Measurements from ENCODE around the gene PPP1R9A. TPM values are rescaled to one million over a fixed set of nuclear protein-coding genes. Genes with fewer than 3 reads are reported as not detected.

PPP1R9A gene
- total and polyA plus RNA-seq, 10 of the 15 experiments (the other 5 are each of a cell fraction or from before 2014, with no cell fraction given) = 0.04 to 0.12 TPM; not detected in 8

GRCh38 chr7:95251966-95252365 lies 344.6 kb downstream of the PPP1R9A start:
- Histone ChIP-seq H4K20me1 (ENCODE audit: control insufficient read depth, insufficient read depth) (no peaks in the 10 kb centered on the region), H3K79me2 (ENCODE audit: control insufficient read depth, insufficient read depth, low read length) (no peaks in the 10 kb centered on the region), H3K4me3 (no peak overlapping the region), H3K36me3 (ENCODE audit: control insufficient read depth in 2 of 2, insufficient read depth in 2 of 2, low read length in 1 of 2) (no peaks in the 10 kb centered on the region), H3K27me3 (replicated peaks in 1 of 2; ENCODE audit: control insufficient read depth in 2 of 2, insufficient read depth in 2 of 2, low read length in 1 of 2) (no peaks in the 10 kb centered on the region), H2AFZ (ENCODE audit: control insufficient read depth, low read depth, low read length) (no peak overlapping the region), H3K9me3 (replicated peaks; ENCODE audit: control insufficient read depth, insufficient read depth, low read length) (no peaks in the 10 kb centered on the region), H3K4me1 (ENCODE audit: control insufficient read depth, insufficient read depth, low read length) (no peaks in the 10 kb centered on the region), H3K9ac (ENCODE audit: control insufficient read depth, insufficient read depth, low read length) (no peak overlapping the region), H3K4me2 (ENCODE audit: control insufficient read depth, insufficient read depth) (no peak overlapping the region), H3K27ac (ENCODE audit: control insufficient read depth, insufficient read depth) (no peak overlapping the region)
- ATAC-seq (no peak), FAIRE-seq (no peak), DNase-seq (ENCODE audit: low read depth, low spot score) (no peak)
- ChIA-PET SMC1A (ENCODE audit: uncharacterized antibody, unreplicated experiment) (interaction anchor here (1.0 to 6.3 kb wide), 3 partner anchors 14 to 438 kb away, joined by 4 to 56 read pairs (median 4); no protein-coding TSS in a partner anchor), POLR2A (no interaction called here), CTCF (interaction anchor here (0.6 to 1.3 kb wide), 5 partner anchors 45 to 689 kb away, joined by 3 read pairs; partner anchors contain the start of gene PON1), RAD21 (ENCODE audit: unreplicated experiment) (interaction anchor here (2.1 kb wide), 1 partner anchor 225 kb away, joined by 9 read pairs; no protein-coding TSS in a partner anchor)
- WGBS (ENCODE audit: insufficient coverage, insufficient replicate concordance, low lambda C conversion rate, missing lambda C conversion rate) = 29% methylated on average over 1 of the region's 1 CpG
- TF ChIP-seq RFX5 (IDR thresholded peaks at IDR 0.05; ENCODE audit: low read depth, low read length) = no peak
- TF ChIP-seq, protein P1, sequence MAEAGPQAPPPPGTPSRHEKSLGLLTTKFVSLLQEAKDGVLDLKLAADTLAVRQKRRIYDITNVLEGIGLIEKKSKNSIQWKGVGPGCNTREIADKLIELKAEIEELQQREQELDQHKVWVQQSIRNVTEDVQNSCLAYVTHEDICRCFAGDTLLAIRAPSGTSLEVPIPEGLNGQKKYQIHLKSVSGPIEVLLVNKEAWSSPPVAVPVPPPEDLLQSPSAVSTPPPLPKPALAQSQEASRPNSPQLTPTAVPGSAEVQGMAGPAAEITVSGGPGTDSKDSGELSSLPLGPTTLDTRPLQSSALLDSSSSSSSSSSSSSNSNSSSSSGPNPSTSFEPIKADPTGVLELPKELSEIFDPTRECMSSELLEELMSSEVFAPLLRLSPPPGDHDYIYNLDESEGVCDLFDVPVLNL (IDR thresholded peaks at IDR 0.05; ENCODE audit: low read depth, low read length) = no peak
- no peak for TF ChIP-seq NBN (IDR thresholded peaks at IDR 0.05)
- no peak for TF ChIP-seq NFXL1 (IDR thresholded peaks at IDR 0.05; ENCODE audit: borderline replicate concordance)
- BruUV-seq (replicated peaks) = no TSS peak
- intact Hi-C loops (cut with micrococcal nuclease; ENCODE audit: unreplicated experiment) = no loop called here
- in situ Hi-C loops (cut with MboI) = no loop called here

DNA sequence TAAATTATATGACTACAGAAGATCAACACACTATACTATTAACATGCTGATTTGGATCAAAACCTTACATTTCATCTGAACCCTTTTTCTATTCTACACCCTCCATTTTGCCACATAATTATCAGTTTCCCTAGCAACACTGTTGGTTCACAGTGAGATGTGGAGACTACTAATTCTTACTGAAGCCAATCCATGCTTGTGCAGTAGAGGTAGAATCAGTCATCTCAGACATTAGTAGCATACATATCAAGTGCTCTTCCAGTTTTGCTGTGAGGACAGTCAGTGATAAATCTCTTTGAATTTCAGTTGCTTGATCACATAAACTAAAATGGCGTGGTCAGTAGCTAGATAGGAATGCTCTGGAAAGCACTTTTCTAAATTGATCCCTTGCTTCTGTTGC lies 346.6 kb downstream of the PPP1R9A start:
- no peak for TF ChIP-seq NFIC (IDR thresholded peaks at IDR 0.05; ENCODE audit: low read depth, low read length)
- Histone ChIP-seq H3K9me3 (replicated peaks; ENCODE audit: control insufficient read depth, insufficient read depth, low read length) (no peaks in the 10 kb centered on the region), H4K20me1 (ENCODE audit: control insufficient read depth, insufficient read depth) (no peaks in the 10 kb centered on the region), H3K9ac (ENCODE audit: control insufficient read depth, insufficient read depth, low read length) (no peak overlapping the region), H3K27me3 (replicated peaks in 1 of 2; ENCODE audit: control insufficient read depth in 2 of 2, insufficient read depth in 2 of 2, low read length in 1 of 2) (no peaks in the 10 kb centered on the region), H2AFZ (ENCODE audit: control insufficient read depth, low read depth, low read length) (no peak overlapping the region), H3K4me1 (ENCODE audit: control insufficient read depth, insufficient read depth, low read length) (no peaks in the 10 kb centered on the region), H3K4me2 (ENCODE audit: control insufficient read depth, insufficient read depth) (no peak overlapping the region), H3K36me3 (ENCODE audit: control insufficient read depth in 2 of 2, insufficient read depth in 2 of 2, low read length in 1 of 2) (no peaks in the 10 kb centered on the region), H3K79me2 (ENCODE audit: control insufficient read depth, insufficient read depth, low read length) (no peaks in the 10 kb centered on the region), H3K4me3 (no peak overlapping the region), H3K27ac (ENCODE audit: control insufficient read depth, insufficient read depth) (no peak overlapping the region)
- no peak for DNase-seq (ENCODE audit: low read depth, low spot score)
- ChIA-PET SMC1A (ENCODE audit: uncharacterized antibody, unreplicated experiment) (interaction anchor here (0.5 to 1.8 kb wide), 11 partner anchors 11 to 448 kb away, joined by 3 to 8 read pairs (median 3); no protein-coding TSS in a partner anchor), RAD21 (ENCODE audit: unreplicated experiment) (interaction anchor here (2.2 kb wide), 1 partner anchor 223 kb away, joined by 9 read pairs; no protein-coding TSS in a partner anchor), CTCF (interaction anchor here (0.6 to 1.7 kb wide), 5 partner anchors 15 to 818 kb away, joined by 3 to 6 read pairs (median 3); no protein-coding TSS in a partner anchor), POLR2A (interaction anchor here (1.4 kb wide), 1 partner anchor 15 kb away, joined by 3 read pairs; no protein-coding TSS in a partner anchor)
- ATAC-seq = no peak
- BruUV-seq (replicated peaks) = no TSS peak
- intact Hi-C loops (cut with micrococcal nuclease; ENCODE audit: unreplicated experiment) = no loop called here
- in situ Hi-C loops (cut with MboI) = no loop called here
- FAIRE-seq = no peak
- 4% methylated on average over 1 of the region's 1 CpG for WGBS (ENCODE audit: insufficient coverage, insufficient replicate concordance, low lambda C conversion rate, missing lambda C conversion rate)

All from GM12878 (cell line).